ENCODE results near the gene EIF1B. TPM values are rescaled to one million over a fixed set of nuclear protein-coding genes. Genes with fewer than 3 reads are reported as not detected.

The EIF1B gene
- total RNA-seq, 1 donor from 2014 or later: 81.8 TPM

DNA sequence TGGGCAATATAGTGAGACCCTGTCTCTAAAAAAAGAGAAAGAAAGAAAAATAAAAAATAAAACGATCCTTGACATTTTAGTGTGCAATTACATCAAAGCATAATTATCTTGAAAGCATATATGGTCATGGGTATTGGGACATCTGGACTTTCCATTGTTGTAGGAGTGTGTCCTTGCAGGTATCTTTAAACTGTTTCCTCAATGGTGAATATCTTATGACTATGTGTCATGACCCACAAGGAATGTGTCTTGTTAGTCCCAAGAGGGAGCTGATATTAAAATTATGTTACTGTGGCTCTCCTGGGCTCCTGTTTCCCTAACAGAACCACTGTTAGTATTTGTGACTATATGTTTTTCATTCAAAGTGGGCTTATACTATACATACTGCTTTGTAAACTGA, 26.6 kb downstream of the EIF1B start:
- Mint-ChIP-seq H3K4me3 (no peak overlapping the region), H3K27me3 (peaks cover 2% of the 10 kb centered on the region)

DNA sequence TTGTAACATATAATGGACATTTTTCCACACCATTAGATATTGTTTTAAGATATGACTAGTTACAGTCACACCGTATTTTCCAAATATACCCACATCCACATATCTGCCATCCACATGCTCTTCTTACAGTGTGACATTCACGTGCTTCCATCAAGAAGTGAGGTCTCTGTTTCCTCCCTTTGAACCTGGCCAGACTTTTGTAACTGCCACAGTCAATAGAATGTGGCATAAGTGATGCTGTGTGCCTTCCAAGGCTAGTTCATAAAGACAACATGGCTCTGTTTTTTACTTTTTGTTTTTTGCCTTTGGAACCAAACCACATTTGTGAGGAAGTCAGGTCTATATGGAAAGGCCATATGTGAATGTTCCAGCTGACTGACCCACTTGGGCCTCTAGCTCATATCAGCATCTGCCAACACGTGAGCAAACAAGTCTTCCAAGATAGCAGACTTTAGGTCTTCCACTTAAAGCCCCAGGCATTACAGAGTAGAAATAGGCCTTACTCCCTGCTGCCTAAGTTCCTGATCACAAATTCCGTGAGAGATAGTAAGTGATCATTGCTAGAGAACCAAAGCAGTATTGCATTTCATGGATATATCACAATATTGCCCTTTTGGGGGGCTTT, 27.1 kb downstream of the EIF1B start:
- no peak overlapping the region for H3K27ac Mint-ChIP-seq
- H3K4me3 Mint-ChIP-seq: no peak overlapping the region
- H3K27me3 Mint-ChIP-seq: peaks cover 2% of the 10 kb centered on the region
- H3K36me3 Mint-ChIP-seq: no peaks in the 10 kb centered on the region
- H3K9me3 Mint-ChIP-seq: no peaks in the 10 kb centered on the region
- TF ChIP-seq, protein P1, sequence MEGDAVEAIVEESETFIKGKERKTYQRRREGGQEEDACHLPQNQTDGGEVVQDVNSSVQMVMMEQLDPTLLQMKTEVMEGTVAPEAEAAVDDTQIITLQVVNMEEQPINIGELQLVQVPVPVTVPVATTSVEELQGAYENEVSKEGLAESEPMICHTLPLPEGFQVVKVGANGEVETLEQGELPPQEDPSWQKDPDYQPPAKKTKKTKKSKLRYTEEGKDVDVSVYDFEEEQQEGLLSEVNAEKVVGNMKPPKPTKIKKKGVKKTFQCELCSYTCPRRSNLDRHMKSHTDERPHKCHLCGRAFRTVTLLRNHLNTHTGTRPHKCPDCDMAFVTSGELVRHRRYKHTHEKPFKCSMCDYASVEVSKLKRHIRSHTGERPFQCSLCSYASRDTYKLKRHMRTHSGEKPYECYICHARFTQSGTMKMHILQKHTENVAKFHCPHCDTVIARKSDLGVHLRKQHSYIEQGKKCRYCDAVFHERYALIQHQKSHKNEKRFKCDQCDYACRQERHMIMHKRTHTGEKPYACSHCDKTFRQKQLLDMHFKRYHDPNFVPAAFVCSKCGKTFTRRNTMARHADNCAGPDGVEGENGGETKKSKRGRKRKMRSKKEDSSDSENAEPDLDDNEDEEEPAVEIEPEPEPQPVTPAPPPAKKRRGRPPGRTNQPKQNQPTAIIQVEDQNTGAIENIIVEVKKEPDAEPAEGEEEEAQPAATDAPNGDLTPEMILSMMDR (conservative IDR thresholded peaks at IDR 0.05): no peak
- DNase-seq (ENCODE audit: extremely low spot score, unreplicated experiment): no peak
- H3K4me1 Mint-ChIP-seq (ENCODE audit: unreplicated experiment): no peaks in the 10 kb centered on the region

More for the DNA sequence above, 26.6 kb downstream of the EIF1B start:
- Mint-ChIP-seq H3K9me3 (no peaks in the 10 kb centered on the region), H3K27ac (no peak overlapping the region), H3K4me1 (ENCODE audit: unreplicated experiment) (no peaks in the 10 kb centered on the region), H3K36me3 (no peaks in the 10 kb centered on the region)
- TF ChIP-seq, protein P1 (conservative IDR thresholded peaks at IDR 0.05): no peak
- DNase-seq (ENCODE audit: extremely low spot score, unreplicated experiment): no peak

DNA sequence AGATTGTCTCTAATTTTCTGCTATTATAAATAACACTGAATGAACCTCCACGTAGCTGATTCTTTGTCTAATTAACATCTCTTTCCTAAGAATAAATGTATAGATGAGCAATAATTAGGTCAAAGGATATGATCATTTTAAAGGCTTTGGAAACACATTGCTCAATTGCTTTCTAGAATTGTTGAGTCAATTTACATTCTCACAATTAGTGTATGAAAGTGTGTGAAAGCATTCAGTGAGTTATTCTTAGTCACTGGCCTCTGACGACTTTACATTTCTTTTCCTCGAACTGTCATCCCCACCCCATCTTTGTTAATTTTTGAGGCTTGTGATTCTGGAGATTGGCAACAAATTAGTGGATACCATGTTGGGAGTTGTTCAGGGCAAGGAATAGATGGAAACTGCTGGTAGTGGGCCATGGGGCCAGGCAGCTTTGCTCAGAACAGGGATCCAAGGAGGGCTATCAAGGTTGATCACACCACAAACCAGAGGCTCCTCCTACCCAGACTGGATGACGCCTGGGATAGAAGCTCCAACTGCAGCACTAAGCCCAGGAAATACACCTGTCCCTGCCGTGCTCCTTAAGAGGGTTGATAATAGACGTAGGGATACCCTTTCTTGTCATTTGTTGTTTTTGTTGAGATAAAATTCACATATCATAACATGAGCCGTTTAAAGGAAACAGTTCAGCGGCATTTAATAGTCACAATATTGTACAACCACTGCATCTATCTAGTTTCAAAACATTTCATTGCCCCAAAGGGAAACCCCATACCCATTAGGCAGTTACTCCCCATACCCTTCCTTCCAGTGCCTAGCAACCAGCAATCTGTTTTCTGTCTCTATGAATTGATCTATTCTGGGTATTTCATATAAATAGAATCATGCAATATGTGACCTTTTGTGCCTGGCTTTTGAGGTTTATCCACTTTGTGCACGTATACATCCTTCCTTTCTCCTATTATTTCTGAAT, 27.9 kb downstream of the EIF1B start:
- H3K27me3 Mint-ChIP-seq: peaks cover 2% of the 10 kb centered on the region
- no peak overlapping the region for H3K27ac Mint-ChIP-seq
- H3K9me3 Mint-ChIP-seq: no peaks in the 10 kb centered on the region
- H3K4me3 Mint-ChIP-seq: no peak overlapping the region
- H3K36me3 Mint-ChIP-seq: no peaks in the 10 kb centered on the region
- no peaks in the 10 kb centered on the region for H3K4me1 Mint-ChIP-seq (ENCODE audit: unreplicated experiment)
- DNase-seq (ENCODE audit: extremely low spot score, unreplicated experiment): no peak
- TF ChIP-seq, protein P1 (conservative IDR thresholded peaks at IDR 0.05): no peak

DNA sequence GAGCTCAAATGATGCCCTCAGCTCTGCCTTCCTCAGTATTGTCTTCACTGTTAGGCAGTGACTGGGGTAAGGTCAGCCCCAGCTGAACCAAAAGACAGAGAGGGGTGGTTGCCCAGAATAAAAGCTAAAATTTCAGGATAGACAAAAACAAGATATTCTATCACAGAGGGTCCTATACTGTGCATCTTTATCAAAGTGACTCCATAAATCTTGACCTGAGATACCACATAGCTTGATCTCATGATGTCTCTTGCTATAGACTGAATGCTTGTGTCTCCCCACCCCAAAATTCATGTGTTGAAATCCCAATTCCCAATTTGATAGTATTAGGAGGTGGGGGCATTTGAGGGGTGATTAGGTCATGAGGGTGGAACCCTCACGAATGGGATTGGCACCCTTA, 30.4 kb downstream of the EIF1B start:
- Mint-ChIP-seq H3K9me3 (no peaks in the 10 kb centered on the region), H3K27me3 (peaks cover 2% of the 10 kb centered on the region), H3K4me3 (no peak overlapping the region), H3K36me3 (no peaks in the 10 kb centered on the region), H3K4me1 (ENCODE audit: unreplicated experiment) (no peaks in the 10 kb centered on the region), H3K27ac (no peak overlapping the region)
- no peak for DNase-seq (ENCODE audit: extremely low spot score, unreplicated experiment)
- TF ChIP-seq, protein P1 (conservative IDR thresholded peaks at IDR 0.05): no peak

DNA sequence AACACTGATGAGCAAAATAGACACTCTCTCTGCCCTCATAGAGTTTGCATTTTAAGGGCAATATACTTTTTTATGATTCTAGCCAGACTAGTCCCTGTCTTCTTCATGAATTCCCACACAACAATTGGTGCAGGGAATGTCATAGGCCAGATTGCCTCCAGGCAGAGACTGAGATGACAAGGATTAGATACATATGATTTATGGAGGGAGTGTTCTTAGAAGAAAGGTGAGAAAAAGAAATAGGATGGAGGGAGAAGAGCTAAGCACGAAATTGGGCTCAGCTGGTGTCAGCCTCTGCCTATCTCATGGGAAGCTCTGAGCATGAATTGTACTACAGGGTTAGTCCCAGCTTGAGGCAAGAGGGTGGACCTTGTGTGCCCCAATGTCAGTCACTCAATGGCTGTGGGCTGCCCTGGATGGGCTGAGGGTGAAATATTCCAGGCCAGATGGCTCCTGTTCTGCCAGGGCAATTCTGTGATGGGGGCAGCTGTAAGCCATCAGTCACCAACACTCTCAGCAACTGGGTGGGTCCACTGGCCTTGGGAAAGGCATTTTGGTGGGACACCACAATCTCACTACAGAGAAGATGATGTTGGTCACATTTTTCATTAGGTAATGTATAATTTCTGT, 31.1 kb downstream of the EIF1B start:
- Mint-ChIP-seq H3K4me3 (no peak overlapping the region), H3K27ac (no peak overlapping the region), H3K27me3 (peaks cover 2% of the 10 kb centered on the region), H3K36me3 (no peaks in the 10 kb centered on the region), H3K4me1 (ENCODE audit: unreplicated experiment) (no peaks in the 10 kb centered on the region), H3K9me3 (no peaks in the 10 kb centered on the region)
- TF ChIP-seq, protein P1 (conservative IDR thresholded peaks at IDR 0.05): no peak
- DNase-seq (ENCODE audit: extremely low spot score, unreplicated experiment): no peak

Measured in type B pancreatic cell (in vitro differentiated cells).